ENCODE results near the gene SP7. TPM values are rescaled to one million over a fixed set of nuclear protein-coding genes. Genes with fewer than 3 reads are reported as not detected.

The SP7 gene
- total RNA-seq, 1 experiment from 2014 or later, result not detected

DNA sequence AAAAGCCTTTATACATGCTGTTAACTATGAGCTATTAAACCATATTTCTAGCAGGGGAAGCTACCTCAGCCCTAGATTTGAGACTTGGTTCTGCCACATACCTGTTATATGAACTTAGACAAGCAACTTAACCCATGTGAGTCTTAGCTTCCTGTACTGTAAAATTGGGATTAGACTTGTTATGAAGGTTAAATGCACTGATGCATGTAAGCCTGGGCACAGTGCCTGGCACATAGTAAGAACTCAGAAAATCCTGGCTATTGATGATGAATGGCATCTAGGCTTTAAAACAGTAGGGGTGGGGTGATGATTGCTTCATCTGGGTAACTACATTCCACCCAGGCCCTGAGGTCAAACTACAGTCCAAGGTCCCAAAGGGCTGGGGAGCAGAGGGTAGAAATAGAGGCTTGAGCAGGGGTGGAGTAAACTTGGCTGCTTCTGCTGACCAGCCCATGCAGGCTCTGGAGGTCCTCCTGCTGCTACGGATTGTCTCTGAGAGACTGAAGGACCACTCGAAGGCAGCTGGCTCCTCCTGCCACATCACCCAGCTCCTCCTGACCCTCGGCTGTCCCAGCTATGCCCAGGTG, 56.8 kb downstream of the SP7 start:
- no peak overlapping the region for H3T11ph ChIP-seq (ENCODE audit: low read length)
- H3K79me1 ChIP-seq (ENCODE audit: insufficient read depth, low read depth, low read length, poor library complexity, severe bottlenecking), result no peaks in the 10 kb centered on the region
- Mint-ChIP-seq H3K27ac (no peak overlapping the region; a peak in 1 of 7 replicates), H3K36me3 (ENCODE audit: insufficient read depth in 1 of 3, low read depth in 3 of 3) (peaks cover 57 to 88% (median 87%) of the 10 kb centered on the region in 3 experiments; a peak in 6 of 7 replicates), H3K4me1 (no peaks in the 10 kb centered on the region), H3K27me3 (ENCODE audit: low read depth) (no peaks in the 10 kb centered on the region; the same call in 1 of the 2 replicates), H3K9me3 (no peaks in the 10 kb centered on the region), H3K4me3 (no peak overlapping the region)
- TF ChIP-seq, protein P1, sequence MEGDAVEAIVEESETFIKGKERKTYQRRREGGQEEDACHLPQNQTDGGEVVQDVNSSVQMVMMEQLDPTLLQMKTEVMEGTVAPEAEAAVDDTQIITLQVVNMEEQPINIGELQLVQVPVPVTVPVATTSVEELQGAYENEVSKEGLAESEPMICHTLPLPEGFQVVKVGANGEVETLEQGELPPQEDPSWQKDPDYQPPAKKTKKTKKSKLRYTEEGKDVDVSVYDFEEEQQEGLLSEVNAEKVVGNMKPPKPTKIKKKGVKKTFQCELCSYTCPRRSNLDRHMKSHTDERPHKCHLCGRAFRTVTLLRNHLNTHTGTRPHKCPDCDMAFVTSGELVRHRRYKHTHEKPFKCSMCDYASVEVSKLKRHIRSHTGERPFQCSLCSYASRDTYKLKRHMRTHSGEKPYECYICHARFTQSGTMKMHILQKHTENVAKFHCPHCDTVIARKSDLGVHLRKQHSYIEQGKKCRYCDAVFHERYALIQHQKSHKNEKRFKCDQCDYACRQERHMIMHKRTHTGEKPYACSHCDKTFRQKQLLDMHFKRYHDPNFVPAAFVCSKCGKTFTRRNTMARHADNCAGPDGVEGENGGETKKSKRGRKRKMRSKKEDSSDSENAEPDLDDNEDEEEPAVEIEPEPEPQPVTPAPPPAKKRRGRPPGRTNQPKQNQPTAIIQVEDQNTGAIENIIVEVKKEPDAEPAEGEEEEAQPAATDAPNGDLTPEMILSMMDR (conservative IDR thresholded peaks at IDR 0.05), result no peak
- H2AK5ac ChIP-seq (ENCODE audit: insufficient read length, low read length), result no peak overlapping the region
- no peak overlapping the region for H2BK5ac ChIP-seq (ENCODE audit: insufficient read length, low read length)
- no peaks in the 10 kb centered on the region for H3K79me2 ChIP-seq (ENCODE audit: insufficient read depth, low read length)
- H4K91ac ChIP-seq (ENCODE audit: insufficient read length, low read depth, low read length), result no peak overlapping the region
- no peaks in the 10 kb centered on the region for H3K27me3 ChIP-seq (ENCODE audit: insufficient read depth, low read length)
- no peak overlapping the region for H2BK12ac ChIP-seq (ENCODE audit: insufficient read length, low read depth, low read length)
- no peak overlapping the region for H2BK20ac ChIP-seq (ENCODE audit: low read depth, low read length, poor library complexity, severe bottlenecking)
- no peak for DNase-seq
- no peak overlapping the region for H3K18ac ChIP-seq (ENCODE audit: insufficient read length, low read depth, low read length)
- H3K27ac ChIP-seq (ENCODE audit: insufficient read length, low read depth, low read length), result no peak overlapping the region
- H3K4ac ChIP-seq (ENCODE audit: low read depth, low read length), result no peak overlapping the region
- H3K9me3 ChIP-seq (ENCODE audit: control insufficient read depth, low read depth, low read length), result no peaks in the 10 kb centered on the region
- no peak overlapping the region for H2BK15ac ChIP-seq (ENCODE audit: low read depth, low read length)
- no peak overlapping the region for H2BK120ac ChIP-seq (ENCODE audit: low read depth, low read length, poor library complexity, severe bottlenecking)
- no peak overlapping the region for H4K5ac ChIP-seq (ENCODE audit: insufficient read length, low read depth, low read length)
- no peak overlapping the region for H3K9ac ChIP-seq (ENCODE audit: extremely low read depth, insufficient read length, low read length)
- no peak overlapping the region for H3K14ac ChIP-seq (ENCODE audit: insufficient read depth, low read length)
- H3K23me2 ChIP-seq (ENCODE audit: insufficient read length, low read depth, low read length, poor library complexity, severe bottlenecking), result no peaks in the 10 kb centered on the region
- H4K20me1 ChIP-seq (ENCODE audit: control insufficient read depth, insufficient read depth, insufficient read length), result no peaks in the 10 kb centered on the region
- no peak overlapping the region for H3K56ac ChIP-seq (ENCODE audit: insufficient read length, low read depth, low read length)
- no peak overlapping the region for H3K4me2 ChIP-seq (ENCODE audit: insufficient read depth, insufficient read length, low read length)
- H3K4me1 ChIP-seq (ENCODE audit: insufficient read depth, low read length), result no peaks in the 10 kb centered on the region
- no peak overlapping the region for H3K23ac ChIP-seq (ENCODE audit: insufficient read length, low read depth, low read length)
- WGBS (ENCODE audit: extremely low coverage, insufficient read length, low lambda C conversion rate), result no CpG with 5 or more reads among the region's 3 CpGs
- no peak overlapping the region for H2AFZ ChIP-seq (ENCODE audit: low read length)
- H4K8ac ChIP-seq (replicated peaks; ENCODE audit: insufficient read length, low read depth, low read length), result no peak overlapping the region
